K562 (cell line): ENCODE measurements around the gene USP20. TPM values are rescaled to one million over a fixed set of nuclear protein-coding genes. Genes with fewer than 3 reads are reported as not detected.

Experiments
- CHD7 ChIP-seq: fragments of 200-600 bp; sonication (generic); IDR thresholded peaks from one replicate; pipeline ENCODE4 v1.6.1; 2012; ENCODE audit warnings: mild to moderate bottlenecking, low read depth, low read length, inconsistent platforms
- KAT2B ChIP-seq: IDR thresholded peaks from one replicate; pipeline ENCODE4 v1.6.1; 2012; ENCODE audit warnings: low read depth, mild to moderate bottlenecking, control low read depth, inconsistent platforms, low read length, moderate library complexity
- NCOA6 ChIP-seq: fragments of 450-650 bp; IDR thresholded peaks from 2 replicates; pipeline ENCODE4 v1.6.1; 2017; ENCODE audit warnings: mild to moderate bottlenecking
- PHB ChIP-seq: fragments of 250-450 bp; sonication (Bioruptor Pico); IDR thresholded peaks from 2 replicates; pipeline ENCODE4 v1.5.0; 2021
- SETDB1 ChIP-seq: IDR thresholded peaks from one replicate; pipeline ENCODE4 v1.6.1; 2012; ENCODE audit warnings: low read length, control low read depth, inconsistent platforms
- SMAD1 ChIP-seq: fragments of 150-350 bp; IDR thresholded peaks from 2 replicates; pipeline ENCODE4 v1.6.1; 2014; ENCODE audit warnings: low read length, low read depth; ENCODE audit not compliant: partially characterized antibody
- SRSF7 ChIP-seq: fragments of 200-400 bp; formaldehyde crosslinking; optimal IDR thresholded peaks from 2 replicates; pipeline ENCODE3; 2017; ENCODE audit warnings: mild to moderate bottlenecking, low read depth, low read length
- TSC22D4 ChIP-seq: fragments of 450-650 bp; IDR thresholded peaks from 2 replicates; pipeline ENCODE4 v1.6.1; 2016; ENCODE audit warnings: missing genetic modification characterization, missing biosample characterization, control low read depth
- polyA plus RNA-seq, 8 experiments: library from polyadenylated mRNA; depleted of rRNA in 4 of 8; stranded (reverse) in 5 of 8; unstranded in 3 of 8; fragments of >200 nt; fragmentation: Nextera tagmentation in 2 of 8; fragmentation: Illumina TruSeq in 1 of 8; extraction: Ambion mirVana in 2 of 8; extraction: Trizol in 1 of 8; gene quantifications; 2 replicates each; pipeline versions ENCODE4 v1.2.1 to v1.2.3, GENCODE V29; 2011 to 2014; ENCODE audit warnings: inconsistent platforms in 1 of 8, missing spikeins in 1 of 8
- total RNA-seq, 7 experiments: library from RNA; depleted of rRNA in 6 of 7; stranded (reverse); fragments of >200 nt in 6 of 7; fragmentation: Illumina TruSeq in 2 of 7; extraction: Trizol in 2 of 7; gene quantifications; 2 replicates each; pipeline versions ENCODE4 v1.2.1 to v1.2.3, GENCODE V29; 2011 to 2021; ENCODE audit warnings: low replicate concordance in 1 of 7
- TF ChIP-seq, protein P1 (sequence below), 2 experiments: fragments of 450-650 bp in 1 of 2; IDR thresholded peaks; 2 replicates each; pipeline ENCODE4 v1.6.1; 2011 to 2017; ENCODE audit warnings: low read depth in 2 of 2, antibody characterized with exemption in 1 of 2, borderline replicate concordance in 1 of 2, low read length in 1 of 2, mild to moderate bottlenecking in 1 of 2, mixed read lengths in 1 of 2; ENCODE audit not compliant: control insufficient read depth in 1 of 2
- TF ChIP-seq, protein P2 (sequence below), 2 experiments: fragments of 450-650 bp in 1 of 2; sonication (generic) in 1 of 2; formaldehyde crosslinking in 1 of 2; IDR thresholded peaks in 1 of 2; conservative IDR thresholded peaks in 1 of 2; 2 replicates each; pipeline versions ENCODE4 v1.6.1 to v1.8.1; 2016 to 2023; ENCODE audit warnings: mild to moderate bottlenecking in 2 of 2, moderate library complexity in 2 of 2, inconsistent platforms in 1 of 2, missing genetic modification reagents in 1 of 2

USP20 gene
- total and polyA plus RNA-seq, 9 of the 15 experiments (the other 6 are each of a cell fraction or from before 2014, with no cell fraction given), result 1.9 to 136 (median 49.1) TPM

DNA sequence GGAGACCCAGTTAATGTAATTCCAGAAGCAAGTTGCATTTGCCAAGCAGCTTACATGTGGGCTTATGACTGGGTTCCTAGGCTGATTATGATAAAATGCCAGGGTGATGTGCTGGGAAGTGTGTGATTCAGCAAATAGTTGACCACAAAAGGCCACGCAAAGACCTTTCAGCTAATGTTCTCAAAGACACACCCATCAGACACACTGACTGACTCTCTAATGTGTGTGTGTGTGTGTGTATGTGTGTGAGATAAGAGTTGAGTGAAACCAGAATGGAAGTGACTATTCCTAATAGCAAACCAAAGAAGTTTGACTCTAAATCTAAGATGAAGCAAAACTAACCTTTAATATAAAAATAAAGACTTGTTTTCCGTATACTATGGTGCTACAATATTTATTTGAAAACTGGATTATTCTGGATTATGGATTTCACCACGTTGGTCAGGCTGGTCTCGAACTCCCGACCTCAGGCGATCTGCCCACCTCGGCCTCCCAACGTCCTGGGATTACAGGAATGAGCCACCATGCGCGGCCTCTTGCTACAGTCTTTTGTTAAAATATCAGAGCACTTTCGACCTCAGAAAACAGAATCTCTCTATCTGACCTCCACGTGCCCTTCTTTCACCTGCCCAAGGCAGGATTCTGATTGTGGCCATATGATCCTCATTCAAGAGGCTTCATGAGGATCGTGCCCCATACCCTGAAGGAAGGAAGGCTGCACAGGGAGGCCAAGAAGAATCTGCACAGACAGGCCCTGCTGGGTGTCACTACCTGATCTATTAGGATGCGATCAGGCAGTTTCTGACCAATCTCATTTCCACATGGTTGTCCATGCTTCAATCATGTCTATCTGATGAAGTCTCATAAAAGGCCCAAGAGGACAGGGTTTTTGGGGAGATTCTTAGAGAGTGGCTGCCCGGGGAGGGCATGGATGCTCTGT lies 75.6 kb downstream of the USP20 start (continued):
- TF ChIP-seq CHD7, result no peak
- no peak for TF ChIP-seq NCOA6
- TF ChIP-seq KAT2B, result no peak
- no peak for TF ChIP-seq SRSF7
- no peak for TF ChIP-seq SETDB1
- TF ChIP-seq PHB (CRISPR knock-in tag), result no peak
- TF ChIP-seq SMAD1, result no peak
- TF ChIP-seq, protein P1, sequence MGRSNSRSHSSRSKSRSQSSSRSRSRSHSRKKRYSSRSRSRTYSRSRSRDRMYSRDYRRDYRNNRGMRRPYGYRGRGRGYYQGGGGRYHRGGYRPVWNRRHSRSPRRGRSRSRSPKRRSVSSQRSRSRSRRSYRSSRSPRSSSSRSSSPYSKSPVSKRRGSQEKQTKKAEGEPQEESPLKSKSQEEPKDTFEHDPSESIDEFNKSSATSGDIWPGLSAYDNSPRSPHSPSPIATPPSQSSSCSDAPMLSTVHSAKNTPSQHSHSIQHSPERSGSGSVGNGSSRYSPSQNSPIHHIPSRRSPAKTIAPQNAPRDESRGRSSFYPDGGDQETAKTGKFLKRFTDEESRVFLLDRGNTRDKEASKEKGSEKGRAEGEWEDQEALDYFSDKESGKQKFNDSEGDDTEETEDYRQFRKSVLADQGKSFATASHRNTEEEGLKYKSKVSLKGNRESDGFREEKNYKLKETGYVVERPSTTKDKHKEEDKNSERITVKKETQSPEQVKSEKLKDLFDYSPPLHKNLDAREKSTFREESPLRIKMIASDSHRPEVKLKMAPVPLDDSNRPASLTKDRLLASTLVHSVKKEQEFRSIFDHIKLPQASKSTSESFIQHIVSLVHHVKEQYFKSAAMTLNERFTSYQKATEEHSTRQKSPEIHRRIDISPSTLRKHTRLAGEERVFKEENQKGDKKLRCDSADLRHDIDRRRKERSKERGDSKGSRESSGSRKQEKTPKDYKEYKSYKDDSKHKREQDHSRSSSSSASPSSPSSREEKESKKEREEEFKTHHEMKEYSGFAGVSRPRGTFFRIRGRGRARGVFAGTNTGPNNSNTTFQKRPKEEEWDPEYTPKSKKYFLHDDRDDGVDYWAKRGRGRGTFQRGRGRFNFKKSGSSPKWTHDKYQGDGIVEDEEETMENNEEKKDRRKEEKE (IDR thresholded peaks at IDR 0.05; ENCODE audit: borderline replicate concordance in 1 of 2, control insufficient read depth in 1 of 2, low read depth in 2 of 2, low read length in 1 of 2), result peak in 1 of 2 experiments; percentile 48; a peak in 1 of 4 replicates
- no peak for TF ChIP-seq TSC22D4
- TF ChIP-seq, protein P2, sequence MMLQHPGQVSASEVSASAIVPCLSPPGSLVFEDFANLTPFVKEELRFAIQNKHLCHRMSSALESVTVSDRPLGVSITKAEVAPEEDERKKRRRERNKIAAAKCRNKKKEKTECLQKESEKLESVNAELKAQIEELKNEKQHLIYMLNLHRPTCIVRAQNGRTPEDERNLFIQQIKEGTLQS (IDR thresholded peaks at IDR 0.05), result peak; percentile 86
- TF ChIP-seq, protein P2 (CRISPR knock-in tag; conservative IDR thresholded peaks at IDR 0.05), result peak; percentile 40; the same call in 1 of the 2 replicates
